ENCODE results near the gene SMC6.

- no peak for TF ChIP-seq POLR2A (IDR thresholded peaks at IDR 0.05)
- TF ChIP-seq CTCF (IDR thresholded peaks at IDR 0.05): peak; percentile 65 to 88 (median 79)
Observed at GRCh38 chr2:17646081-17646554, 107.5 kb downstream of the SMC6 start.

All from thyroid gland (tissue), 4 donors.